Heart right ventricle (tissue), 16 donors: ENCODE data around the gene SFXN5. TPM values are rescaled to one million over a fixed set of nuclear protein-coding genes. Genes with fewer than 3 reads are reported as not detected.

Source experiments
- ATAC-seq, 8 donors: fragments of 200-7000 bp; cut with Tn5 transposase; one replicate each; pipeline ENCODE4 v1.9.1; 2020; ENCODE audit warnings: mild to moderate bottlenecking in 8 of 8, moderate library complexity in 8 of 8, moderate number of reproducible peaks in 1 of 8
- DNase-seq, 2 donors: peaks; one replicate each; pipeline ENCODE4 v3.0.0-alpha.2; 2020
- H3K27ac ChIP-seq, 10 donors: fragments of 200-600 bp; sonication (generic) in 2 of 10; one replicate each; pipeline versions ENCODE4 v1.5.0 to v1.8.0; 2020 to 2022; ENCODE audit warnings: mild to moderate bottlenecking in 3 of 10
- H3K27me3 ChIP-seq, 7 donors: fragments of 200-600 bp; one replicate each; pipeline ENCODE4 v1.8.0; 2021 to 2022; ENCODE audit warnings: mild to moderate bottlenecking in 2 of 7
- H3K36me3 ChIP-seq, 9 donors: fragments of 200-600 bp; sonication (generic) in 1 of 9; one replicate each; pipeline versions ENCODE4 v1.5.0 to v1.8.0; 2020 to 2022; ENCODE audit warnings: mild to moderate bottlenecking in 2 of 9
- H3K4me1 ChIP-seq, 9 donors: fragments of 200-600 bp; sonication (generic) in 1 of 9; one replicate each; pipeline versions ENCODE4 v1.5.0 to v1.8.0; 2020 to 2022; ENCODE audit warnings: mild to moderate bottlenecking in 4 of 9
- H3K4me3 ChIP-seq, 10 donors: fragments of 200-600 bp; sonication (generic) in 2 of 10; one replicate each; pipeline versions ENCODE4 v1.5.0 to v1.8.0; 2020 to 2022; ENCODE audit warnings: mild to moderate bottlenecking in 7 of 10, moderate library complexity in 2 of 10
- H3K9me3 ChIP-seq, 11 donors: fragments of 200-600 bp in 10 of 11; sonication (generic) in 2 of 11; one replicate each; pipeline versions ENCODE4 v1.5.0 to v1.8.0; 2013 to 2022; ENCODE audit warnings: mild to moderate bottlenecking in 2 of 11, control low read depth in 1 of 11, moderate library complexity in 1 of 11
- WGBS, 2 donors: extraction: QIAGEN DNeasy Blood & Tissue Kit; methylation state at CpG; one replicate each; pipeline ENCODE4 v1.1.7; 2013; ENCODE audit warnings: inconsistent platforms in 1 of 2; 5-methylcytosine and 5-hydroxymethylcytosine counted together
- intact Hi-C, 10 donors: fragments of 100-400 bp; cut with DNase I; formaldehyde crosslinking; loops; one replicate each; pipeline versions ENCODE4 v1.11.1 to v1.14.2; 2022
- polyA plus RNA-seq, 2 donors: library from polyadenylated mRNA; stranded (reverse); fragments of 200-250 nt; gene quantifications; one replicate each; pipeline ENCODE4 v1.2.3, GENCODE V29; 2013
- total RNA-seq, 10 donors: library from RNA; stranded (reverse); fragmentation: NEBNext Ultra II Directional in 3 of 10; extraction: Animal tissue kit (Norgen Biotek cat#: 25700) in 3 of 10; gene quantifications; one replicate each; pipeline versions ENCODE4 v1.2.1 to v1.2.4, GENCODE V29; 2021 to 2023
- TF ChIP-seq, protein P1 (sequence below), 9 donors: fragments of 200-600 bp; sonication (generic) in 2 of 9; IDR thresholded peaks; one replicate each; pipeline versions ENCODE4 v1.5.0 to v1.8.0; 2021 to 2022; ENCODE audit warnings: antibody characterized with exemption in 9 of 9, mild to moderate bottlenecking in 5 of 9, moderate library complexity in 1 of 9
- donor health status: Arrhythmogenic right ventricular cardiomyopathy.
- donor health status: ischemic (EF 13 %, LVEDD 7.1; RV severe dilation, severe dysfunction).
- donor health status: healthy with polysubstance abuse.
- donor health status: DM: no; HTN: yes; CAD: no.
- donor health status: DM: no; HTN: no; CAD: no.
- donor health status: ischemic (EF 25% LVEDD 6.9; RV normal size, moderate dysfunction).
- donor health status: ischemic (EF 25% LVEDD 5.7; RV mildly dilated, moderate dysfunction).
- donor health status: healthy.
- donor health status: DM: yes; HTN: yes; CAD: no.
- donor health status: Ischemic cardiomyopathy.
- donor health status: ischemic (EF 35%, LVEDD 5.7; RV mildly dilated, moderate dysfunction).
- donor health status: nonischemic (EF 11% LVEDD 7.7; RV severe dilation, severe dysfunction).
- donor health status: DM: yes; HTN: yes; CAD: no.
- donor health status: PGD.
- donor health status: ischemic (EF 29% LVEDD 5.4; RV normal size, mild dysfunction).
- donor health status: nonischemic (EF 23%, LVEDD 6.1; RV moderate dilation, normal function).

The SFXN5 gene
- total and polyA plus RNA-seq, 12 donors: 4.4 to 11.8 (median 9.7) TPM

DNA sequence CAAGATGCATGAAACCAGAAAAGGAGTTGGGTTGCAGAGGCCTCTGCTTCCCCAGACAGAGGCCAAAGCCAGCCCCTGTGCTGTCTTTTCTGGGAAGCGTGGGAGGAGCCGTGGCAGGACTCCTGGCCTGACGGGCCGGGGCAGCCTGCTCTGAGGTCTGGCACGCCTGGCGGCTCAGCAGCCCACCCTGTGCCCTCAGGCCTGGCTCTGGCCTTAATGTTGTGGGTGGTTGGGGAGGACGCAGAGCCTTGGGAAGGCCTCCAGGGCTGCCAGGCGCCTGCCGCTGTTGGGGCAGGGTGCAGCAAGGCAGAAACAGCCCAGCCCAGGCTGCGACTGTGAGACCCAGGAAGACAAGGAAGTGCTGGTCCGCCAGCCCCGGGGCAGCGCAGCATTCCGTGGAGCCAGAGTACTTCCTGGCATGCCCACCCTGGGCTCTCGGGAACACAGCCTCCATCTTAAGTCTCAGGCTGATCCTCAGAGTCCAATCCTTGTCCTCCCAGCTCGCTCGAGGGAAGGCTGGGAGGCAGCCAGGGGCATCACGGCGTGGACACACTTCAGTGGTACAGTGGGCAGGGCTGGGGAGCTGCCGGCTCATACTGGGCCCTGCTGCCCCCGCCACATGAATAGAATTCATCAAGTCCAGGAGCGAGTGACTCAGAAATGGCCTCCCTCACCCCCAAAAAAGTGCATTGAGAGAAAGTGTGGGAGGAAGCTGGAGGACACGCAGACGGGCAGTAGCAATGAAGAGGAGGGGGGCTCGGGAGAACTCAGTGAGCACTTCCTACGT is 81.5 kb downstream of the SFXN5 start:
- TF ChIP-seq, protein P1, sequence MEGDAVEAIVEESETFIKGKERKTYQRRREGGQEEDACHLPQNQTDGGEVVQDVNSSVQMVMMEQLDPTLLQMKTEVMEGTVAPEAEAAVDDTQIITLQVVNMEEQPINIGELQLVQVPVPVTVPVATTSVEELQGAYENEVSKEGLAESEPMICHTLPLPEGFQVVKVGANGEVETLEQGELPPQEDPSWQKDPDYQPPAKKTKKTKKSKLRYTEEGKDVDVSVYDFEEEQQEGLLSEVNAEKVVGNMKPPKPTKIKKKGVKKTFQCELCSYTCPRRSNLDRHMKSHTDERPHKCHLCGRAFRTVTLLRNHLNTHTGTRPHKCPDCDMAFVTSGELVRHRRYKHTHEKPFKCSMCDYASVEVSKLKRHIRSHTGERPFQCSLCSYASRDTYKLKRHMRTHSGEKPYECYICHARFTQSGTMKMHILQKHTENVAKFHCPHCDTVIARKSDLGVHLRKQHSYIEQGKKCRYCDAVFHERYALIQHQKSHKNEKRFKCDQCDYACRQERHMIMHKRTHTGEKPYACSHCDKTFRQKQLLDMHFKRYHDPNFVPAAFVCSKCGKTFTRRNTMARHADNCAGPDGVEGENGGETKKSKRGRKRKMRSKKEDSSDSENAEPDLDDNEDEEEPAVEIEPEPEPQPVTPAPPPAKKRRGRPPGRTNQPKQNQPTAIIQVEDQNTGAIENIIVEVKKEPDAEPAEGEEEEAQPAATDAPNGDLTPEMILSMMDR (IDR thresholded peaks at IDR 0.05): no peak
- H3K4me3 ChIP-seq: no peak overlapping the region
- peaks cover 0 to 23% (median 0%) of the 10 kb centered on the region in 9 donors for H3K36me3 ChIP-seq
- H3K27ac ChIP-seq: peak overlapping the region in 8 of 10 donors; percentile 54 to 87 (median 80)
- H3K27me3 ChIP-seq: no peaks in the 10 kb centered on the region
- ATAC-seq: peak; percentile 42 to 77 (median 70)
- peaks cover 7 to 33% (median 22%) of the 10 kb centered on the region in 9 donors for H3K4me1 ChIP-seq
- WGBS, 2 donors: 70 to 79% methylated on average over 26 of the region's 26 CpGs
- H3K9me3 ChIP-seq: no peaks in the 10 kb centered on the region
- peak; percentile 28 to 41 for DNase-seq
- intact Hi-C loops: loop anchor here in 9 of 10 donors (5.0 kb wide), 5 partner anchors 82 to 187 kb away; partner anchors contain the start of gene SFXN5 (in 1 of the 9)

DNA sequence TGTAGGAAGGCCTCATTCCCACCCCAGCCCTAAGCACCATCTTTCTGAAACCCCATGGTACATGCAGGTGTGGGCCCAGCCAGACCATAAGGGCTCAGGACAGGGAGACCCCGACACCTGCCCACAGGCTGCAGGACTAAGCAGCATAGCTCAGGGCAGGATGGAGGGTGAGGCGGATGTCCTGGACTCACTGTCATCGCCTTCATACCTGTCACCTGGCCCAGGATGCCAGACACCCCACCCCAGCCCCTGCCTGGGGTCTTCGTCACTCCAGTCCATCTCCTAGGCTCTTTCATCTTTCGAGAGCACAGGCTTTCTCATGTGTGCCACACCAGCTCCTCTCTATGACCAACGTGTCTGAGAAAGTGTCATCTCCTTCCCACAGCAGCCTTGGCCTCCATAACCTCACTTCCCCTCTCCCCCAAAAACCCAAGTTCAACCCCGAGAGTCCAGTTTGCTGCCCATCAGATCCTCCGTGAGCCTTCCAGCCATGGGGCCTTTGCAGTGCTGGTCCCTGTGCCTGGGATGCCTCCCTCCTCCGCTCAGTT is 82.7 kb downstream of the SFXN5 start:
- peaks cover 0 to 25% (median 0%) of the 10 kb centered on the region in 9 donors for H3K36me3 ChIP-seq
- no peak for ATAC-seq
- no peaks in the 10 kb centered on the region for H3K27me3 ChIP-seq
- TF ChIP-seq, protein P1 (IDR thresholded peaks at IDR 0.05): no peak
- peaks cover 15 to 45% (median 28%) of the 10 kb centered on the region in 9 donors for H3K4me1 ChIP-seq
- no peaks in the 10 kb centered on the region for H3K9me3 ChIP-seq
- DNase-seq: no peak
- peak overlapping the region in 5 of 10 donors; percentile 77 to 87 (median 80) for H3K27ac ChIP-seq
- WGBS, 2 donors: 90 to 96% methylated on average over 9 of the region's 9 CpGs
- intact Hi-C loops: no loop called here
- no peak overlapping the region for H3K4me3 ChIP-seq

DNA sequence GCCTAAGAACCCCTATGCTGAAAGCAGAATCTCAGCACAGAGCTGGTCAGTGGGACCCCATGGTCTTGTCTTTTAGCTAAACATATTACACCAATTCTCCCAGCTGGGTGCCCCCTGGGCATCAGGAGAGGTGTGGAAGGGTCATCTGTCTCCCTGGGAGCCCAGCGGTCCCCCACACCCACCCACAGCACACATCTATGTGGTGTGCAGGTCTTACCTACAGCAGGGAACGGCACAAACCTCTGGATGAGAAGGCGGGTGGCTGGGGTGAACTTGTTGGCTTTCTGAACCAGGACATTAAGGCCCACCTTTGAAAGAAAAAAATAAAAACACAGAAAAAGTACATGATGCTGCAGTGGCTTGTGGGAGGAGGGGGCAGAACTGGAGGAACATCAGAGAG is 83.5 kb downstream of the SFXN5 start:
- no peaks in the 10 kb centered on the region for H3K9me3 ChIP-seq
- TF ChIP-seq, protein P1 (IDR thresholded peaks at IDR 0.05): no peak
- DNase-seq (no peak), ATAC-seq (no peak)
- peaks cover 18 to 52% (median 35%) of the 10 kb centered on the region in 9 donors for H3K4me1 ChIP-seq
- no peaks in the 10 kb centered on the region for H3K27me3 ChIP-seq
- H3K4me3 ChIP-seq: no peak overlapping the region
- WGBS, 2 donors: 94 to 96% methylated on average over 3 of the region's 3 CpGs
- intact Hi-C loops: no loop called here
- H3K27ac ChIP-seq: no peak overlapping the region
- peaks cover 0 to 25% (median 0%) of the 10 kb centered on the region in 9 donors for H3K36me3 ChIP-seq

DNA sequence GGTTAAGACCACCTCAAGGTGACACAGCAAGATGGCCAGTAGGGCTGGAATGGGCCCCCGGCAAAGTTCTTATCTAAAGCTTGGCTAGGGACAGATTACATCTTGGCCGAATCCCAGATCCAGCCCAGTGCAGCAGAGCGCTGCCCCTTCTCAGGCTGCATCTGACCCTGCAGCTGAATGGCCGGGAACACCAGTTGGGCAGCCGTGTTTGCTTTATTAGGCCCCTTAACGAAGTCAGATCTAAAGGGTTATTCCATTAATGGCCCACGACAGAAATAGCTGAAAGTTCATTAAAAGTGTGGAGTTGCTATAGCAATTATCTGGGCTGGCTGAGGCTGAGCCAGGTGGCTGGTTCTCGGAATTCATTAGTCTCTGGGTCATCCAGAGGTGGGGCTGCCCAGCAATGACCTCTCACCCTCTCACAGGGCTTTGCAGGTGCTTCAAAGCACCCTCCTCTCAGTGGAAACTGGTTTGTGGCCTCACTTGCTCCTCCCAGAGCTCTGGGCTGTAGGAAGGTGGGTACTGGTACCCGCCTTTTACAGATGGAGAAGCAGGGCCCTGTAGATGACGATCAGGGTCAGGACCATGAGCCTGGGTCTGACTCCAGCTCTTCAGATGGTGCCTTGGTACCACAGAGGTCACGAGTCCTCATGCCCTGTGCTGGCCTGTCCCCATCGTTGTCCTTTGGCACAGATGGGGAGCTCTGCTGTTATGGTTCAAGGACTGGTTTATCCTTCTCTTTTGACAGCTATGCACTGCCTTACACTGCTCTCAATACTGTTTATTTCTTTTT is 85.4 kb downstream of the SFXN5 start:
- ATAC-seq (no peak), DNase-seq (no peak)
- 47 to 58% methylated on average over 12 of the region's 12 CpGs for WGBS, 2 donors
- Histone ChIP-seq H3K4me3 (no peak overlapping the region), H3K36me3 (peaks cover 0 to 25% (median 0%) of the 10 kb centered on the region in 9 donors), H3K4me1 (peaks cover 18 to 67% (median 45%) of the 10 kb centered on the region in 9 donors), H3K27me3 (no peaks in the 10 kb centered on the region), H3K27ac (peak overlapping the region in 9 of 10 donors; percentile 67 to 88 (median 84)), H3K9me3 (no peaks in the 10 kb centered on the region)
- TF ChIP-seq, protein P1 (IDR thresholded peaks at IDR 0.05): no peak
- intact Hi-C loops: loop anchor here in 1 of 10 donors (2.0 kb wide), 1 partner anchor 85 kb away; the partner anchor contains the start of gene SFXN5
